ENCODE results near the gene OS9.

The OS9 gene

GRCh38 chr12:57765698-57766463, 71.9 kb downstream of the OS9 start:
- DNase-seq (ENCODE audit: extremely low read depth, low read depth) = no peak
- no peak for TF ChIP-seq CTCF (IDR thresholded peaks at IDR 0.05; ENCODE audit: low read depth, low read length)

DNA sequence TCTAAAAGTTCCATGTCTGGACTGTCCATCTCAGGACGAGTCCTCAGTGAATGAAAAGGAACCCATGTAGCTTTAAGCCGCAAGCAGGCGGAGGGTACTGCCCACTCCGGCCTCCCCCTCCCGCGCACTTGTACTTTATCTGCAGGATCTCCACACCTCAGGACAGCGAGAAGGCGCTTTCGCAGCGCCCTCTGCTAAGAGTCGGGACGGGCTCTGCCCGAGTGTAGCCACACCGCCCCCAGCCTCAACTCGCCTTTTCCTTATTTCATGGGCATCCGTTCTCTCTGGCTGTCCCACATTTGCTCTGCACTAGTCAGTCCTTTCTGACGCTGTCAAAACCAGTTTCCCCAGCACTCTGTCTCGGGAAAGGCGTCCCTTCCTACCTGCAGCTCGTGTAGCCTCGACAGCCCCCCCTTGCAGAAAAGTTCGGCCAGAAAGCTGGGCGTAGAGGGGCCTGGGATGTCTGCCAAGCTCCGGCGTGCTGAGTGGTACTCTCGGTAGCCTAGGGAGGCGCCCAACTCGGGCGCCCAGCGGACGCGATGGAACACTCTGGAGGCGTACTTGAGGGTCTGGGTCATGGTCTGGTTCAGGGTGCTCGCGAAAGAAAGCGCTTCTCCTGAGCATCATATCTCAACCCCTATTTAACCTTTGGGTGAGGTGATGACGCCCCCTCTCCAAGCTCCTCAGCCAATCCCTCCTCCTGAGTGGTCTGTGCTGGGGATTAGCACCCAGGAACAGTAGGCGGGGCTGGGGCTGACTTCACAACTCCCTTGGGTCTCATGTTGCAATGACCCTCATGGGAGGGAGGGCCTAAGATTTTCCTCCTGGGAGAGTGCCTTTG, 72.8 kb downstream of the OS9 start, which contains the start of gene CYP27B1:
TSS of gene CYP27B1 (minus strand) at position 615 of the 841 bp plus-strand sequence. CDS start at position 578, 37 bp downstream.
- no peak for DNase-seq (ENCODE audit: extremely low read depth, low read depth)
- no peak; the same call in 1 of the 2 replicates for TF ChIP-seq CTCF (IDR thresholded peaks at IDR 0.05; ENCODE audit: low read depth, low read length)

DNA sequence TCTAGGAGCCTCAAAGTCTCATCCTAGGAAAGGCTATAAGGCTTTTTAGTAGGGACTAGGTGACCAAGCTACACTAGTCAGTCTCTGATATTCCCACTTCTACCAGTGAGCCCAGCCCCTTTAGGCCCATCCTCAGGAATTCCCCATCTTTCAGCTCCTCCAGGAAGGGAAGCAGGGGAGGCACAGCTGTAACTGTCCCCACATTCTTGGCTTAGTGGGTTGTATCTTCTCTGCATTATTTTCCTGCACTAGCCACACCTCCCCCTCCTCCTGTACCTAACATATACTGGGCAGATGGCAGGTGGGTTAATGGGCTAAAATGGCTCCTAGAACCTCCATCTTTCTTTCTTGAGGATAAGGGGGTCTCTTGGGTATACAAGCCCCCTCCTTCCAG, 73.4 kb downstream of the OS9 start:
- TF ChIP-seq CTCF (IDR thresholded peaks at IDR 0.05; ENCODE audit: low read depth, low read length) = no peak
- no peak for DNase-seq (ENCODE audit: extremely low read depth, low read depth)

- no peak for DNase-seq (ENCODE audit: extremely low read depth, low read depth)
- no peak for TF ChIP-seq CTCF (IDR thresholded peaks at IDR 0.05; ENCODE audit: low read depth, low read length)
Measured at GRCh38 chr12:57767876-57768275, 73.9 kb downstream of the OS9 start.

GRCh38 chr12:57769594-57769993, 75.7 kb downstream of the OS9 start:
- no peak for TF ChIP-seq CTCF (IDR thresholded peaks at IDR 0.05; ENCODE audit: low read depth, low read length)

DNA sequence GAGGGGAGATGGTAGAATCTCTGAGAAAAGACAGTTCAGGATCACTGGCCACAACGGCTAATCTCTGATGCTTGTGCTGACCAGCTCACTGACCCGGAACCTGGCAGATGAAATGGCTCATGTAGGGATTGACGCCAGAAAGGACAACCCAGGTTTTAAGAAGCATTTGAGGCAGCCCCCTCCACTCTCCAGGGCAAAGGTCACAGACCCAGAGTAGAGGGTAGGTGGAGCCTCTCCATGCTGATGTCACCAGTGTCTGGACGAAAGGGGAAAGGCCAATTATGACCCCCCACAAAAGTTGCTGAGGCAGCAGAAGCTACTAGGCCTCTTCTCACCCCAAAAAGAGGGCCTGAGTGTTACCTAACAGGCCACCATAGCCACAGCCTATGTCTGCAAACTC, 76.8 kb downstream of the OS9 start:
- no peak for TF ChIP-seq CTCF (IDR thresholded peaks at IDR 0.05; ENCODE audit: low read depth, low read length)
- DNase-seq (ENCODE audit: extremely low read depth, low read depth) = no peak

More at GRCh38 chr12:57769594-57769993, 75.7 kb downstream of the OS9 start:
- DNase-seq (ENCODE audit: extremely low read depth, low read depth) = no peak

Data from AG09319 (cell line).